PC-9 (cell line): ENCODE data around the gene ARFGAP1.

ENCODE experiments used
- CTCF ChIP-seq: fragments of 200-600 bp; sonication (generic); conservative IDR thresholded peaks from 2 replicates; pipeline ENCODE4 v1.6.1; 2017; ENCODE audit warnings: mixed run types, antibody characterized with exemption, mild to moderate bottlenecking, moderate library complexity
- EZH2 ChIP-seq: fragments of 200-600 bp; sonication (generic); IDR thresholded peaks from 2 replicates; pipeline ENCODE4 v1.8.0; 2017; ENCODE audit warnings: antibody characterized with exemption, low read depth

DNA sequence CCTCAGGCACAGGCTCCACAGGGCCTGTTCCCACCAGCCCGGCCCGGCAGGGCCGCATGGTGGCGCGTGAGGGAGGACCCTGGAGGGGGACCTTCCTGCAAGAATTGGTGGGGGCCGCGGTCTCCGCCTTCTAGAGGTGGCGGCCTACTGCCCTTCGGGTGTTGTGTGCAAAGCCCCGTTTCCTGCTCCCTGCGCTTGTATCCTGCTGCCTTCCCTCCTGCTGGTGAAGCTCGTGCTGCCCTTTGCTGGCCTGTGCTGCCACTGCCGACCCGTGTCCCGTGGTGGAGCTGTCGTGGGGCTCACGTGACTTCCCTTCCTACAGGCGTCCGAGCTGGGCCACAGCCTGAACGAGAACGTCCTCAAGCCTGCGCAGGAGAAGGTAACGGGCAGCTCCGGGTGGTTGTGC, 11.9 kb downstream of the ARFGAP1 start:
- TF ChIP-seq EZH2 (no peak), CTCF (no peak)
